H1 (cell line): Measurements from ENCODE around the gene BCAS3. TPM values are rescaled to one million over a fixed set of nuclear protein-coding genes. Genes with fewer than 3 reads are reported as not detected.

ENCODE experiments used
- CTCF ChIA-PET: fragments of 300-600 bp; sonication (Branson Sonifier 250); formaldehyde crosslinking; loops from one replicate; lab custom pipeline; 2021; ENCODE audit not compliant: partially characterized antibody; lab: Charles Lee
- POLR2A ChIA-PET: fragments of 300-600 bp; sonication (Branson Sonifier 250); formaldehyde crosslinking; loops from one replicate; lab custom pipeline; 2021; ENCODE audit warnings: inconsistent platforms; ENCODE audit not compliant: partially characterized antibody; lab: Charles Lee
- DNase-seq, 2 experiments: peaks; one replicate each; pipeline versions ENCODE4 v3.0.0 to v3.0.0-alpha.2; 2010 to 2022; ENCODE audit warnings: low spot score in 2 of 2, low read depth in 1 of 2, mixed read lengths in 1 of 2
- FAIRE-seq: peaks from 2 replicates; lab custom pipeline; 2011; peaks lifted over from hg19 to GRCh38; lab: Jason Lieb, UNC
- H2AFZ ChIP-seq: 2 replicates; pipeline ENCODE4 v1.8.1; 2012; ENCODE audit warnings: low read length, inconsistent platforms
- H2AK5ac ChIP-seq: 2 replicates; pipeline ENCODE4 v1.6.1; 2013; ENCODE audit warnings: low read depth, low read length
- H2BK120ac ChIP-seq: replicated peaks from 2 replicates; pipeline ENCODE3; 2013; ENCODE audit warnings: low read depth, low read length, inconsistent platforms
- H2BK12ac ChIP-seq: 2 replicates; pipeline ENCODE4 v1.6.1; 2013; ENCODE audit warnings: low read depth, low read length
- H2BK15ac ChIP-seq: 2 replicates; pipeline ENCODE4 v1.6.1; 2013; ENCODE audit warnings: low read length
- H2BK20ac ChIP-seq: 2 replicates; pipeline ENCODE4 v1.6.1; 2013; ENCODE audit warnings: low read length
- H2BK5ac ChIP-seq: 2 replicates; pipeline ENCODE4 v1.6.1; 2013; ENCODE audit warnings: low read depth, low read length
- H3K14ac ChIP-seq: 2 replicates; pipeline ENCODE4 v1.6.1; 2013; ENCODE audit warnings: inconsistent platforms; ENCODE audit not compliant: insufficient read length
- H3K18ac ChIP-seq: 2 replicates; pipeline ENCODE4 v1.6.1; 2013; ENCODE audit warnings: low read length; ENCODE audit errors: extremely low read depth
- H3K23ac ChIP-seq: 2 replicates; pipeline ENCODE4 v1.6.1; 2013; ENCODE audit warnings: inconsistent platforms; ENCODE audit not compliant: insufficient read length
- H3K23me2 ChIP-seq: 2 replicates; pipeline ENCODE4 v1.6.1; 2013; ENCODE audit warnings: low read depth, low read length
- H3K27ac ChIP-seq: 2 replicates; pipeline ENCODE4 v1.6.1; 2011; ENCODE audit warnings: low read depth, low read length, inconsistent platforms
- H3K27me3 ChIP-seq, 4 experiments: replicated peaks in 1 of 4; 1 replicate in 1 of 4; 2 replicates in 3 of 4; pipeline versions ENCODE4 v1.6.1 to v1.8.1; 2011 to 2013; ENCODE audit warnings: low read length in 3 of 4, mild to moderate bottlenecking in 3 of 4, inconsistent platforms in 2 of 4, mixed read lengths in 2 of 4, moderate library complexity in 1 of 4; ENCODE audit not compliant: control insufficient read depth in 3 of 4, insufficient read depth in 3 of 4; ENCODE audit errors: extremely low read depth in 1 of 4
- H3K36me3 ChIP-seq, 4 experiments: 2 replicates each; pipeline versions ENCODE4 v1.6.1 to v1.8.1; 2011 to 2013; ENCODE audit warnings: mild to moderate bottlenecking in 4 of 4, low read length in 3 of 4, moderate library complexity in 2 of 4, control low read depth in 1 of 4, inconsistent platforms in 1 of 4; ENCODE audit not compliant: insufficient read depth in 4 of 4, control insufficient read depth in 2 of 4
- H3K4ac ChIP-seq: replicated peaks from 2 replicates; pipeline ENCODE3; 2013; ENCODE audit warnings: low read length, low read depth, mixed read lengths, inconsistent platforms; ENCODE audit not compliant: insufficient read length
- H3K4me1 ChIP-seq, 4 experiments: replicated peaks in 1 of 4; 1 replicate in 1 of 4; 2 replicates in 3 of 4; pipeline versions ENCODE4 v1.6.1 to v1.8.1; 2011 to 2013; ENCODE audit warnings: low read length in 3 of 4, inconsistent platforms in 2 of 4, mixed read lengths in 1 of 4; ENCODE audit not compliant: insufficient read depth in 4 of 4, control insufficient read depth in 3 of 4
- H3K4me2 ChIP-seq, 2 experiments: 2 replicates each; pipeline versions ENCODE4 v1.6.1 to v1.8.1; 2011 to 2013; ENCODE audit warnings: low read depth in 2 of 2, low read length in 2 of 2, control low read depth in 1 of 2, inconsistent platforms in 1 of 2, mild to moderate bottlenecking in 1 of 2; ENCODE audit not compliant: insufficient read depth in 1 of 2
- H3K4me3 ChIP-seq, 4 experiments: fragments of 200-600, 300-600 bp in 1 of 4; sonication (generic), shearing (Covaris generic), sonication (Bioruptor Twin) in 1 of 4; 2 replicates each; pipeline versions ENCODE4 v1.5.1 to v1.8.1; 2011 to 2016; ENCODE audit warnings: low read length in 4 of 4, low read depth in 3 of 4, control low read depth in 2 of 4, inconsistent platforms in 2 of 4, mild to moderate bottlenecking in 2 of 4, mixed read lengths in 1 of 4, moderate library complexity in 1 of 4; ENCODE audit not compliant: insufficient read depth in 2 of 4; ENCODE audit errors: extremely low read depth in 1 of 4
- H3K56ac ChIP-seq: replicated peaks from 2 replicates; pipeline ENCODE3; 2013; ENCODE audit warnings: low read depth, mild to moderate bottlenecking, mixed read lengths, low read length, inconsistent platforms; ENCODE audit not compliant: insufficient read length
- H3K79me1 ChIP-seq: 2 replicates; pipeline ENCODE4 v1.6.1; 2013; ENCODE audit warnings: low read depth, low read length, control low read depth
- H3K79me2 ChIP-seq, 2 experiments: 2 replicates each; pipeline versions ENCODE4 v1.6.1 to v1.8.1; 2012 to 2013; ENCODE audit warnings: low read length in 2 of 2, mild to moderate bottlenecking in 2 of 2, inconsistent platforms in 1 of 2; ENCODE audit not compliant: insufficient read depth in 2 of 2, control insufficient read depth in 1 of 2
- H3K9ac ChIP-seq, 4 experiments: replicated peaks in 1 of 4; 1 replicate in 1 of 4; 2 replicates in 3 of 4; pipeline versions ENCODE4 v1.6.1 to v1.8.1; 2011 to 2013; ENCODE audit warnings: low read depth in 3 of 4, low read length in 3 of 4, control low read depth in 2 of 4, mild to moderate bottlenecking in 2 of 4, moderate library complexity in 2 of 4, inconsistent platforms in 1 of 4; ENCODE audit errors: extremely low read depth in 1 of 4
- H3K9me3 ChIP-seq, 2 experiments: 2 replicates each; pipeline versions ENCODE4 v1.6.1 to v1.8.1; 2012 to 2013; ENCODE audit warnings: mild to moderate bottlenecking in 2 of 2, moderate library complexity in 2 of 2, control low read depth in 1 of 2, inconsistent platforms in 1 of 2, low read depth in 1 of 2, low read length in 1 of 2, mixed read lengths in 1 of 2; ENCODE audit not compliant: insufficient read depth in 2 of 2
- H4K20me1 ChIP-seq, 2 experiments: replicated peaks in 1 of 2; 2 replicates each; pipeline versions ENCODE3 to v1.8.1; 2011 to 2013; ENCODE audit warnings: inconsistent platforms in 2 of 2, low read length in 2 of 2, mild to moderate bottlenecking in 1 of 2; ENCODE audit not compliant: insufficient read depth in 2 of 2, control insufficient read depth in 1 of 2
- H4K5ac ChIP-seq: 2 replicates; pipeline ENCODE4 v1.6.1; 2013; ENCODE audit warnings: low read length, low read depth, mixed read lengths, inconsistent platforms; ENCODE audit not compliant: insufficient read length
- H4K8ac ChIP-seq: 2 replicates; pipeline ENCODE4 v1.8.0; 2013; ENCODE audit warnings: mild to moderate bottlenecking, moderate library complexity, low read length, inconsistent platforms; ENCODE audit not compliant: insufficient read depth; ENCODE audit errors: extremely low read depth
- H4K91ac ChIP-seq: replicated peaks from 2 replicates; pipeline ENCODE3; 2013; ENCODE audit warnings: low read length, mixed read lengths, inconsistent platforms; ENCODE audit not compliant: insufficient read length
- WGBS, 2 experiments: shearing (Covaris generic) in 1 of 2; methylation state at CpG; one replicate each; pipeline versions ENCODE4 v1.1.6 to v1.1.7; 2013 to 2015; ENCODE audit warnings: low lambda C conversion rate in 2 of 2, mixed read lengths in 2 of 2, inconsistent platforms in 1 of 2, low coverage in 1 of 2, missing lambda C conversion rate in 1 of 2; ENCODE audit not compliant: insufficient replicate concordance in 2 of 2, insufficient coverage in 1 of 2, insufficient read length in 1 of 2; ENCODE audit errors: extremely low coverage in 1 of 2, missing lambda C conversion rate in 1 of 2; 5-methylcytosine and 5-hydroxymethylcytosine counted together
- polyA plus RNA-seq, 7 experiments: library from polyadenylated mRNA; depleted of rRNA in 3 of 7; stranded (reverse) in 5 of 7; unstranded in 2 of 7; fragments of >200 nt in 5 of 7; fragments of 200-250 nt in 2 of 7; gene quantifications; 1 replicate in 5 of 7; 2 replicates in 1 of 7; 4 replicates in 1 of 7; pipeline versions ENCODE4 v1.2.1 to v1.2.3, GENCODE V29; 2011 to 2013; ENCODE audit warnings: missing spikeins in 2 of 7, mixed read lengths in 2 of 7
- total RNA-seq: library from RNA; stranded (reverse); fragmentation: NEBNext Ultra II Directional; extraction: Animal tissue kit (Norgen Biotek cat#: 25700); gene quantifications from 2 replicates; pipeline ENCODE4 v1.2.1, GENCODE V29; 2021

BCAS3 gene
- total and polyA plus RNA-seq, 2 of the 8 experiments (the other 6 are each of a cell fraction or from before 2014, with no cell fraction given): 9.9 to 13.3 TPM

DNA sequence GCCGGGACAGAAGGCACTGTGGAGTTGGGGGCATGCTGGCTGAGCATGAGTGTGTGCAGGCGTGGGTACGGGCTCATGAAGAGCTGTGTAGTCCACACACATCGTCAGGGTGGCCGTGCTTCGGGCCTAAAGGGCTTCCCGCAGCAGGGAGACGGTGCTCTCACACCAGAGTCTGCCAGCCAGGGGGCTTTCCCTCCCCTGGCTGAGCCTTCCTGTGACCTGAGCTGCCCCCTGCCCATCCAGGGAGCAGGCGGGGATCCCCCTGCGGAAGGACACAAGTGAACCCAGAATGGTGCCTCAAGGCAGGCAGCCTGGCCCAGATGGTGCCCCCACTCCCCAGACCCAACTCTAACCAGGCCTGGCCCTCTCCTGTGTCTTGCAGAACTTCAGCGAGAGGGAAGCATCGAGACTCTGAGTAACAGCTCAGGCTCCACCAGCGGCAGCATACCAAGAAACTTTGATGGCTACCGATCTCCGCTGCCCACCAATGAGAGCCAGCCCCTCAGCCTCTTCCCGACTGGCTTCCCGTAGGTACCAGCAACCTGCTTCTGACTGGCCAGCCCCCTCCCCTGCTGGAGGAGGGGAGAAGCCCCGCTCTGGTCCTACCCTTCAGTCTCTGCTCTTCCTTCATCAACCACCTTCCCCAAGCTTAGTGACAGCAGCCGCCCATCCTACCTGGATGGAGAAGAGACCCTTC, 714.1 kb downstream of the BCAS3 start:
- Histone ChIP-seq H3K27ac (no peak overlapping the region), H2BK20ac (no peak overlapping the region), H3K23ac (no peak overlapping the region), H2BK12ac (no peak overlapping the region), H3K56ac (no peak overlapping the region), H3K9ac (no peak overlapping the region), H2AFZ (no peak overlapping the region), H4K8ac (no peak overlapping the region), H3K27me3 (peaks cover 29 to 43% (median 40%) of the 10 kb centered on the region in 4 experiments), H3K18ac (no peak overlapping the region), H3K4me1 (peaks cover 0 to 13% (median 9%) of the 10 kb centered on the region in 4 experiments; a peak in 5 of 7 replicates), H4K91ac (no peak overlapping the region), H4K5ac (no peak overlapping the region), H3K23me2 (no peaks in the 10 kb centered on the region), H2BK5ac (no peak overlapping the region), H3K79me1 (no peaks in the 10 kb centered on the region), H2BK15ac (0 out of 2 replicates have a peak overlapping the region, but pooled peaks have one; percentile 61), H3K9me3 (no peaks in the 10 kb centered on the region), H2AK5ac (0 out of 2 replicates have a peak overlapping the region, but pooled peaks have one; percentile 24), H3K36me3 (peaks cover 0 to 5% (median 0%) of the 10 kb centered on the region in 4 experiments; a peak in 1 of 8 replicates), H3K14ac (no peak overlapping the region), H3K4me2 (no peak overlapping the region), H4K20me1 (peaks cover 9 to 23% of the 10 kb centered on the region in 2 experiments), H2BK120ac (no peak overlapping the region), H3K4me3 (no peak overlapping the region), H3K79me2 (no peaks in the 10 kb centered on the region), H3K4ac (no peak overlapping the region)
- WGBS, 2 experiments: 89% methylated on average over 16 of the region's 19 CpGs; no CpG with 5 or more reads in 1 of the 2 experiments
- DNase-seq (no peak), FAIRE-seq (no peak)
- CTCF ChIA-PET: interaction anchor here (0.6 to 3.7 kb wide), 17 partner anchors 12 to 445 kb away, joined by 3 to 22 read pairs (median 3); no protein-coding TSS in a partner anchor
- POLR2A ChIA-PET: interaction anchor here (0.7 to 1.2 kb wide), 2 partner anchors 26 to 671 kb away, joined by 3 read pairs; no protein-coding TSS in a partner anchor
